IPS-18a (cell line): ENCODE results near the gene POU2F1.
A peak's percentile ranks its signal among the peaks of the same experiment; 100 is the strongest.

Source experiments
- H3K27ac ChIP-seq: one replicate; pipeline ENCODE4 v1.5.1; 2013; ENCODE audit warnings: low read length
- H3K27me3 ChIP-seq: one replicate; pipeline ENCODE4 v1.6.1; 2013; ENCODE audit warnings: mild to moderate bottlenecking, low read length; ENCODE audit not compliant: control insufficient read depth, insufficient read depth
- H3K36me3 ChIP-seq: one replicate; pipeline ENCODE4 v1.6.1; 2013; ENCODE audit warnings: low read depth, low read length; ENCODE audit not compliant: control insufficient read depth
- H3K4me1 ChIP-seq: one replicate; pipeline ENCODE4 v1.6.1; 2013; ENCODE audit warnings: low read depth, low read length; ENCODE audit not compliant: control insufficient read depth
- H3K4me3 ChIP-seq: one replicate; pipeline ENCODE4 v1.5.1; 2013; ENCODE audit warnings: low read length
- H3K9ac ChIP-seq: one replicate; pipeline ENCODE4 v1.6.1; 2013; ENCODE audit warnings: mild to moderate bottlenecking, low read length, moderate library complexity
- H3K9me3 ChIP-seq: one replicate; pipeline ENCODE4 v1.6.1; 2013; ENCODE audit warnings: low read depth, low read length; ENCODE audit not compliant: control insufficient read depth

POU2F1 gene

DNA sequence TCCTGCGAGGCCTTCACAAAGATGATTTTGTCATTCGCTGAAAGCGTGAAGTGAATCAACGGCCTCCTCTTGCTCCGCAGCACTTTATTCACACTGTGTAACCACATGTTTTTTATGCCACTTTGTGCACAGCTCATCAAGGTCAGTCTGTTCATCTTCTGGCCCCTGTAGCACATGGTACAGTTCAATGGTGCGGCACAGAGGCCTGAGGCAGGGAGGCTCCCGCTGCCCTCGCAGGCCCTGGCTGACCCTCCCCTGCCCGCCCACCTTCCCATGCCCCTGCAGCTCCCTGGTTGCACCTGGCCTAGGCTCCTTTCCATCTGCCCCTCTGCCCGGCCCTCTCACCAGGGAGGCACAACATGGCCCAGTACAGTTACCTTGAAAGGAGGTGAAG is 210.2 kb downstream of the POU2F1 start:
- Histone ChIP-seq H3K4me1 (peaks cover 36% of the 10 kb centered on the region), H3K36me3 (no peaks in the 10 kb centered on the region), H3K4me3 (no peak overlapping the region), H3K27me3 (no peaks in the 10 kb centered on the region), H3K27ac (no peak overlapping the region), H3K9ac (no peak overlapping the region), H3K9me3 (no peaks in the 10 kb centered on the region)

DNA sequence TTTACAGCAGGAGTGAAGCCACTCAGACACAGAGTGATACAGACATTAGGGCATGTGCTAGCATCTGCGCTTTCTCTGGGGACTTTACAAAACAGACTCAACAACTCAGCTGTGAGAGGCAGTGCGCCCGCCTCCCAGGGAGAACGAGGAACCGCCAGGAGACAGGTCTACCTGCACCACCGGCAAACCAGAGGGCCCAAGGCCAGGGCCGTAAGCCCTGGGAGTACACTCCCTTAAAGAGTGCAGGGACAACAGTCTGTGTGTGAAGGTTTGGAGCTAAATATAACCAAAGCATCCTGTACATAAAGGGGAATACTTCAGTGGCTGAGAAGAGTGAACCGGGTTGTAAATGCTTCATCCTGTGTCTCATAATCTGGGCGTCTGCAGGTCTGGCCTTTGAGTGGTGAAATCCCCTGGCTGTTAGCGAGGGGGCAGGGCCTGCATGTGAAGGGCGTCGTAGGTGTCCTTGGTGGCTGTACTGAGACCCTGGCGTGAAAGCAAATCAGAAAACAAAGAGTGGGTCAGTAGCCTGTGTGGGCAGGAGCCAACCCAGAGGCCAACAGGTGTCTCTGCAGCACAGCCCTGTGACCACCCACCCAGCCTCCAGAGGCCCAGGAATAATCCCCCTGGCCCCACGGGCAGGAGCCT is 210.7 kb downstream of the POU2F1 start:
- peaks cover 31% of the 10 kb centered on the region for H3K4me1 ChIP-seq
- H3K27ac ChIP-seq = no peak overlapping the region

DNA sequence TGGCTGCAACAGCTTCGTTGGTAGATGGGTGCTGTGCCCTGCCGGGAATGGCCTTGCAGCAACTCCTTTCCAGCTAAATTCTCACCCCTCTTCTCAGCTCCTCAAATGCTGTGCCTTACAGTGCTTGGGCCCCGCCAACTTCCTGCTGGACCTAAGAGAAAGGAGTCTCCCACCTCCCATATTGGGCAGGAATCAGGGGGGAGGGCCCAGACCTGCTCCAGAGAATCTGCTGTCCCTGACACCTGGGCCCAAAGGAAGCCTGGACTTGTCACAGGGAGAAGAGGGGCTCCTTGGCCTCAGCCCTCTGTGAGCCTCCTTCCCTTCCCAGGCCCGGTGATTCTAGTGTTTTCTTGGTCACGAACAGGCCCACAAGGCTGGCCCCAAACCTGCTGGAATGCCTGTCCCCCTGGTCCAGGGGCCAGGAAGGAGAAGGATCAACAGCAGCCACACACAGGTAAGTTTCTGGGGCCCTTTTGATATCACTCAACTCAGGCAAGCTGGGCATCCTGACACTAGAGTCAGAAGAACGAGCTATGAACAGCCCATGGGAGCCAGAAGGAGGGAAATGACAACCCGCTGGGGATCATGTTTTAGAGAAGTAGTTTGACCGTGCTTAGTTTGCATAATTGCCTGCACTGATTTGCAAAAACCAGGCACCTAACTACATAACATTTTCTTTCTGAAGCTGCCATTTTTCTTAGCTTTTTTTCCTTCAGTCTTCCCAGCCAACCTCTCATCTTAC is 211.4 kb downstream of the POU2F1 start:
- Histone ChIP-seq H3K27me3 (no peaks in the 10 kb centered on the region), H3K9me3 (no peaks in the 10 kb centered on the region), H3K36me3 (no peaks in the 10 kb centered on the region), H3K9ac (no peak overlapping the region), H3K4me3 (no peak overlapping the region), H3K27ac (no peak overlapping the region), H3K4me1 (peaks cover 26% of the 10 kb centered on the region)

More for the DNA sequence above, 210.7 kb downstream of the POU2F1 start:
- Histone ChIP-seq H3K27me3 (no peaks in the 10 kb centered on the region), H3K36me3 (no peaks in the 10 kb centered on the region), H3K9ac (no peak overlapping the region), H3K9me3 (no peaks in the 10 kb centered on the region), H3K4me3 (no peak overlapping the region)

DNA sequence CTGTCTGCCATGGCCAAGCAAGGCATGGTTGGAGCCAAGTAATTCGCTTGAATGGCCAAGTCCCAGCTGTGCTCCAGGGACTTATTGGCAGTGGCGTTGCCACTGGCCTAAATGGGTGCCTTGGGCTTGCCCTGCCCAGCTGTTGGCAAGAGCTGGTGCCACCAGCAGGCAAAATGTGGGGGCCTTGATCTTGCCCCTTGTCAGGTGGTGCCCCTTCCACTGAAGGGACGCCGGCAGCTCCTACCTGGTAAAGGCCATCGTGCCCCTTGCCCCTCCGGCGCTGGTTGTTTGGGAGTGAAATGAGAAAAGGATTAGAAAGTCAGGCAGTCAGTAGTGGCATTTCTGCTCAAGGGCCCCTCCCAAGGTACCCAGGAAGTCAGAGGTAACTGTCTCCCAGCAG is 212.1 kb downstream of the POU2F1 start:
- Histone ChIP-seq H3K4me1 (peaks cover 26% of the 10 kb centered on the region), H3K27me3 (no peaks in the 10 kb centered on the region), H3K9me3 (no peaks in the 10 kb centered on the region), H3K9ac (no peak overlapping the region), H3K27ac (no peak overlapping the region), H3K36me3 (no peaks in the 10 kb centered on the region), H3K4me3 (no peak overlapping the region)

DNA sequence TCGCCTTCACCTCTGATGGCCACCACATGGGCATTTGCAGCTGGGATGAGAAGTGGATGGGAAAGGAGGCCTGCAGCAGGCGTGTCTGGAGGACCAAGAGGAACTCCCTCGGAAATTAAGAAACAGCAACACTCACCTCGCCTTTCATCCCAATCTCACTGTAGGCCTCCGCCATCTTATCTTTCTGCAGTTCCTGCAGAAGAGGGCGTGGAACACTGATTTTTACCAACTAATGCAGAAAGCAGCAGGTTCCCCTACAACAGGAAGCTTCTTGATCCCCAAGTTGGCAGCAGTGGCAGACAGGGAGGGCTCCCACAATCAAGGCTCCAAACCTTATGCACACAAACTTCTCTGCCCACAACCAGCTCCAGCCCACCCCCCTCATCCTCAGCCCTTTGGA is 213.2 kb downstream of the POU2F1 start:
- Histone ChIP-seq H3K9ac (no peak overlapping the region), H3K27me3 (peaks cover 10% of the 10 kb centered on the region), H3K36me3 (no peaks in the 10 kb centered on the region), H3K4me1 (peaks cover 26% of the 10 kb centered on the region), H3K9me3 (no peaks in the 10 kb centered on the region), H3K4me3 (no peak overlapping the region), H3K27ac (no peak overlapping the region)

DNA sequence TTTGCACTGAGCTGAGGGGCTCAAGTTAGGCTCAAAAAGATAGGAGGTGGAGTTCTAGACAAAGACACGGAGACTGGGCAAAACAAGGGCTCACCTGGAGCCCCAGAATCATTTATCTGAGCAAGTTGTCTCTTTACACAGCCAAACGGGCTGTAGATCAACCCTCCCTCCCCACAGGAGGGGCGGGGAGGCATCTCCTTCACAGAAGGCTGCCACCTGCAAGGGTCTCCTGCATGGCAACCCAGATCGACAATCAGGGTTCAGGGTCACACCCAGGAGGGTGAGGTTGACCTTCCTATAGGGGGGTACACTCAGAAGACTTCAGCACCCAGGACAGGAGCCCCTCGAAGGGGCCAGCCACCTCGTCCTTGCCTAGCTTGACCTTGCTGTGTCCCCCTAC is 213.6 kb downstream of the POU2F1 start:
- no peak overlapping the region for H3K9ac ChIP-seq
- H3K9me3 ChIP-seq = no peaks in the 10 kb centered on the region
- H3K4me1 ChIP-seq = peaks cover 26% of the 10 kb centered on the region
- no peak overlapping the region for H3K27ac ChIP-seq
- H3K4me3 ChIP-seq = no peak overlapping the region
- H3K36me3 ChIP-seq = no peaks in the 10 kb centered on the region
- peaks cover 15% of the 10 kb centered on the region for H3K27me3 ChIP-seq

DNA sequence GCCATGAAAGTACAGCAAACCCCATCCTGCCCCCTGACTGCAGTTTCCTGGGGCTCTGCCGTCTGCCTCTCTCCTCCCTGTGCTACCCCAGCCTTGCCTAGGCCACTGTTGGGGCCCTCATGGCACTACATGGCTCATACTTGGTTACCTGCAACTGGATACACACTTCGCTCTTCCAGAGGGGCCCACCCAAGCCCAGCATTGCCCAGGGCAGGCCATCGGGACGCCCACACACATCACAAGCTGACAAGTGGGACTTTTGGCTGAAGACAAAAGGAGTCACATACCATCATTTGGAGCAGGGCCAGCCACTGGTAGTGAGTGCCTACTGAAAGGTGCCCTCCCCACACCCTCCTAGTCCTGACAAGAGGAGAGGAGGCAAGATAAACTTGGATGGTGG is 214.8 kb downstream of the POU2F1 start:
- peaks cover 15% of the 10 kb centered on the region for H3K4me1 ChIP-seq
- H3K9me3 ChIP-seq = no peaks in the 10 kb centered on the region
- H3K9ac ChIP-seq = no peak overlapping the region
- H3K36me3 ChIP-seq = no peaks in the 10 kb centered on the region
- no peak overlapping the region for H3K27ac ChIP-seq
- peaks cover 26% of the 10 kb centered on the region for H3K27me3 ChIP-seq
- no peak overlapping the region for H3K4me3 ChIP-seq

DNA sequence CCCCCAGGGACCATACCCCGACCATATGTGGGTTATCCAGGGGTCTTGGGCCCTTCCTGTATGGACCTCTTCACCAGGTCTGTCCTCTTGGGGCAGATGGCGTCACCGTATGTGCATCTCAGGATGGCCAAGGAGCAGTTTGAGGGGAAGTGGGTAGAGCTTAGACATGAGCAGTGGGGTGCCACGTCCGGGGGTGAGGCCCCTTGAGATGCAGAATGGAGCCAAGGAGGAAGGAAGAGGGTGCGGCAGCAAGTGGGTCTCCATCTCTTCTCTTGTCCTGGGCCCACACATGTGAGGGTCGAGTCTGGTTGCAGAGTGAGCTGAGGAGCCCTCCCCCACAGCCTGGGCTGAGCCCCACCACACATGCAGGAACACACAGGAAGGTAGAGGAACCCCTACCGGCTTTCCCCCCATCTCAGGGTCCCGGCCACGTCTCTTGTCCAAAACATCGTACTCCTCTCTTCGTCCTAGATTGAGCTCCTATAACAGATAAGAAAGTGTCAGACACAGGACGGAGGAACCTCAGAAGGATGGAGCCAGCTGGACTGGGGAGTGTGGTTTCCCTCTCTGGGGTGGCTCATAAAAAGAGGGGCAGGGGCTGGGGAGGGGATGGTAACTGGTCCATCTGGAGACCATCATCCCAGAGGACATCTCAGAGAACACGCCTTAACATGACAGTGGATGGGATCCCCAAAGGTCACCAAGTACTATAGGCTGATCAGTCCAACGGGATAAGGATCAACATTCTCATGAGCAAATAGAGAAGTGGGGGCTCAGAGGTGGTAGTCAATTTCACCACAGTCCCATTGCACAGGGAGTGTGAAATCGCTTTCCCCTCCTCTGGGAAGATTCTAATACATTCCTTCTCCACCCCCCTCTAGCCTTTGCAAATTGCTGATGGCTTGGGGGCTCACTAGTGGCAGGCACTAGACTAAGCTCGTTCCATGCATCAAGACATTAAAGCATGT is 217.8 kb downstream of the POU2F1 start:
- peak overlapping the region; percentile 55 for H3K4me3 ChIP-seq
- no peak overlapping the region for H3K9ac ChIP-seq
- H3K9me3 ChIP-seq = no peaks in the 10 kb centered on the region

DNA sequence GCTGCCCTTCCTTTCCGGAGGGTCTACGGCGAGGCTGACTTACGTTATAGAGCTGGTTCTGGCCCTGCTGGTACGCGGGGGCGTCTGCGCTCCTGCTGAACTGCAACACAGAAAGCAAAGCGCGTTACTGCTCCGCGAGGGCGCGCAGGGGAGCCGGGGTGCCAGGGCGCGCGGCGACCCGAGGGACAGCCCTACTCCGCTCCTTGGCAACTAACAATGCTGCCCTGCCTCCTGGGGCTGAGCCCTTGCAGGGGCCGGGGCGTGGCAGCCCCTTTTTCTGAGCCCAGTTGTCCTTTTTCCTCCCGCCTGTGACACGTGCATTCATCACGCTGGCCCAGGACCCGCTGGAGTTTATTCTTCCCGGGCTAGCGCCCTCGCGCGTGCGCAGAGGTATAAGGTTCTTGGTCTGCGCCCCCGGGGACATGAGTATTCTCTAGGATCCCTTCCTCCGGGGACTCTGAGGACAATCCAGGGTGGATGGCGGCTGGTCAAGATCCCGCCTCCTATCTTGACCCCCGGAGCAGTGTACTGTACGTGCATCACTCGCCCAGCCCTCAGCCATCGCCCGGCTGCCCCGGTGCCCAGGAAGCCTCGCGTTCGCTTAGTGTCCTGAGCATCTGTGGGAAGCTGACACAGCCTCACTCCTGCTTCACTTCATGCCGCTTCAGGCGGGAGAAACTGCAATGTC is 218.8 kb downstream of the POU2F1 start:
- H3K4me1 ChIP-seq = no peaks in the 10 kb centered on the region
- peak overlapping the region; percentile 21 for H3K9ac ChIP-seq
- H3K36me3 ChIP-seq = no peaks in the 10 kb centered on the region
- no peaks in the 10 kb centered on the region for H3K9me3 ChIP-seq
- no peak overlapping the region for H3K27ac ChIP-seq
- peaks cover 29% of the 10 kb centered on the region for H3K27me3 ChIP-seq
- H3K4me3 ChIP-seq = peak overlapping the region; percentile 55

More for the DNA sequence above, 217.8 kb downstream of the POU2F1 start:
- H3K4me1 ChIP-seq = no peaks in the 10 kb centered on the region
- peaks cover 29% of the 10 kb centered on the region for H3K27me3 ChIP-seq
- H3K27ac ChIP-seq = no peak overlapping the region
- no peaks in the 10 kb centered on the region for H3K36me3 ChIP-seq

DNA sequence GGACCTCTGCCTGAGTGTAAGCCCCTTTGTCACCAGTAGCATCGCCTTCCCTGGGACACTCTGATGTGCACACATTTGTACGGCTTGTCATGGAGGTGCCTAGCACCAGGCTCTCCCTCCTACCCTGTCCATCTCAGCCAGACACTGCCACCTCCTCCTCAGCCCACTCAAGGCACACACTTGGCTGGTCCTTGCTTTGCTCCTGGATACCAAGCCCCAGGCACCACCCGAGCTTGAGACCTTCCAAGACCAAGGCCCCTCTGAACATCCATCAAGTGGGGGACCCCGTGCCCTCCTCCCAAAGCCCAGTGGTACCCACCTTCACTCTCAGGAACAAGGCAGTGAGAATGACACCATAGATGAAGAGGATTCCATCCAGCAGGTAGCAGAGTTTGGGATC is 219.7 kb downstream of the POU2F1 start:
- no peaks in the 10 kb centered on the region for H3K4me1 ChIP-seq
- H3K9me3 ChIP-seq = no peaks in the 10 kb centered on the region
- H3K4me3 ChIP-seq = no peak overlapping the region
- no peak overlapping the region for H3K27ac ChIP-seq
- no peaks in the 10 kb centered on the region for H3K36me3 ChIP-seq
- peaks cover 29% of the 10 kb centered on the region for H3K27me3 ChIP-seq
- no peak overlapping the region for H3K9ac ChIP-seq

DNA sequence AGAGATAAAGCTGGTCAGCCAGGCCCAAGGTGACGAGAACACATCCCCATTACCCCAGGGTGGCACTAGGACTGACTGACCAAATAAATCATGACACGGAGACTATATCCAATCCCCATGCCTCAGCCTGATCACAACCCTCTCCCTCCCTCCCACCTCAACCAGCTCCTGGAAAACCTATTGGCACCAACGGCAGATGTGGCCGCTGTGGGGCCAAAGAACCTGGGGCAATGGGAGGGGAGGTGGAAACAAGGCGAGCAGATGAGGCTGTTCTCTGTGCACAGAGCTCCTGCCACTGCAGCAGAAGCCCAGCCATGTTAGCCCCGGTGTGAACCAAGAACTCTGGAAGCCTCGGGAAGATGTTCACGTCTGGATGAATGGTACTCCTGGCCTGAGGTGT is 220.1 kb downstream of the POU2F1 start:
- Histone ChIP-seq H3K27me3 (peaks cover 29% of the 10 kb centered on the region), H3K36me3 (no peaks in the 10 kb centered on the region), H3K4me1 (no peaks in the 10 kb centered on the region), H3K9me3 (no peaks in the 10 kb centered on the region), H3K9ac (no peak overlapping the region), H3K4me3 (no peak overlapping the region), H3K27ac (no peak overlapping the region)
